ENCODE results near the gene ILDR2. TPM values are rescaled to one million over a fixed set of nuclear protein-coding genes. Genes with fewer than 3 reads are reported as not detected.

Gene ILDR2
- total and polyA plus RNA-seq, 9 of the 15 experiments (the other 6 are each of a cell fraction or from before 2014, with no cell fraction given) = 0.03 to 0.31 (median 0.18) TPM; not detected in 2

DNA sequence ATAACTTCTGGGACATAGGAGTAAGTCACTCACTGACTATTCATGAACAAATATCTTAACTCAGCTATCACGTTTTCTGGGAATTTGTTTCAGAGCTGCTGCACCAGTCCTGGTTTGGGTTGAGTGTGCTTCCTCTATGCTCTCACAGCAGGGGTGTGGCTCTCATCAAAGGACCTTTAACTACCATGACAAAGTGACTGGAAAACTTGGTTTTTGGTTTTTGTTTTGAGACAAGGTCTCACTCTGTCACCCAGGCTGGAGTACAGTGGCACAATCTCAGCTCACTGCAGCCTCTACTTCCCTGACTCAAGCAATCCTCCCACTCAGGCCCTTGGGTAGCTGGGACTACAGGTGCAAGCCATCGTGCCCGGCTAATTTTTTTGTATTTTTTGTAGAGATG, 4.1 kb downstream of the ILDR2 start:
- no TSS peak for BruUV-seq (replicated peaks)
- H3K9ac ChIP-seq (ENCODE audit: insufficient read depth in 1 of 2, low read depth in 2 of 2, low read length in 2 of 2) = no peak overlapping the region
- no peak overlapping the region for H3K27ac ChIP-seq (ENCODE audit: extremely low read depth, low read depth, low read length)
- no peak overlapping the region for H3K4me2 ChIP-seq (ENCODE audit: insufficient read depth, low read length)
- no peaks in the 10 kb centered on the region for H3K9me3 ChIP-seq (replicated peaks; ENCODE audit: control insufficient read depth, insufficient read depth, low read depth, low read length)
- in situ Hi-C loops (cut with MboI) = no loop called here
- intact Hi-C loops (cut with micrococcal nuclease) = no loop called here
- DNase-seq (ENCODE audit: extremely low read depth in 1 of 4, low spot score in 3 of 4) (no peak), FAIRE-seq (no peak), ATAC-seq (no peak)
- H3K9me1 ChIP-seq (ENCODE audit: control insufficient read depth, insufficient read depth, low read length) = no peaks in the 10 kb centered on the region
- POLR2A ChIA-PET = interaction anchor here (0.5 to 0.7 kb wide), 4 partner anchors 21 to 1273 kb away, joined by 3 to 4 read pairs (median 3); no protein-coding TSS in a partner anchor
- H3K4me1 ChIP-seq (replicated peaks in 1 of 2; ENCODE audit: control insufficient read depth in 2 of 2, insufficient read depth in 2 of 2, low read length in 2 of 2) = peaks cover 3 to 13% of the 10 kb centered on the region in 2 experiments; a peak in 3 of 5 replicates
- CTCF ChIA-PET (ENCODE audit: low intra/inter-chr PET ratio) = no interaction called here
- no peak overlapping the region for H2AFZ ChIP-seq (ENCODE audit: low read depth, low read length)
- 0% methylated on average over 3 of the region's 3 CpGs for WGBS (ENCODE audit: insufficient coverage, low coverage, missing lambda C conversion rate)
- H3K4me3 ChIP-seq = no peak overlapping the region
- no peaks in the 10 kb centered on the region for H3K36me3 ChIP-seq (ENCODE audit: control insufficient read depth, insufficient read depth, low read length)
- H3K27me3 ChIP-seq (ENCODE audit: control insufficient read depth in 2 of 2, insufficient read depth in 2 of 2, low read length in 2 of 2) = peaks cover 33 to 39% of the 10 kb centered on the region in 2 experiments
- no peaks in the 10 kb centered on the region for H3K79me2 ChIP-seq (ENCODE audit: control insufficient read depth, insufficient read depth, low read length)
- peaks cover 3% of the 10 kb centered on the region; the same call in 1 of the 2 replicates for H4K20me1 ChIP-seq (replicated peaks; ENCODE audit: control insufficient read depth, insufficient read depth, low read length)
- TF ChIP-seq MYC (IDR thresholded peaks at IDR 0.05; ENCODE audit: low read depth, low read length) (no peak), MYC (CRISPR knock-in tag; IDR thresholded peaks at IDR 0.05; ENCODE audit: borderline replicate concordance, low read depth) (no peak), BMI1 (IDR thresholded peaks at IDR 0.05; ENCODE audit: low read length) (no peak), ZNF174 (CRISPR knock-in tag; IDR thresholded peaks at IDR 0.05) (no peak), KLF16 (IDR thresholded peaks at IDR 0.05) (no peak), MECOM (CRISPR knock-in tag; IDR thresholded peaks at IDR 0.05) (no peak), EP400 (IDR thresholded peaks at IDR 0.05) (no peak), DLX4 (CRISPR knock-in tag; IDR thresholded peaks at IDR 0.05) (no peak)
- TF ChIP-seq, protein P1, sequence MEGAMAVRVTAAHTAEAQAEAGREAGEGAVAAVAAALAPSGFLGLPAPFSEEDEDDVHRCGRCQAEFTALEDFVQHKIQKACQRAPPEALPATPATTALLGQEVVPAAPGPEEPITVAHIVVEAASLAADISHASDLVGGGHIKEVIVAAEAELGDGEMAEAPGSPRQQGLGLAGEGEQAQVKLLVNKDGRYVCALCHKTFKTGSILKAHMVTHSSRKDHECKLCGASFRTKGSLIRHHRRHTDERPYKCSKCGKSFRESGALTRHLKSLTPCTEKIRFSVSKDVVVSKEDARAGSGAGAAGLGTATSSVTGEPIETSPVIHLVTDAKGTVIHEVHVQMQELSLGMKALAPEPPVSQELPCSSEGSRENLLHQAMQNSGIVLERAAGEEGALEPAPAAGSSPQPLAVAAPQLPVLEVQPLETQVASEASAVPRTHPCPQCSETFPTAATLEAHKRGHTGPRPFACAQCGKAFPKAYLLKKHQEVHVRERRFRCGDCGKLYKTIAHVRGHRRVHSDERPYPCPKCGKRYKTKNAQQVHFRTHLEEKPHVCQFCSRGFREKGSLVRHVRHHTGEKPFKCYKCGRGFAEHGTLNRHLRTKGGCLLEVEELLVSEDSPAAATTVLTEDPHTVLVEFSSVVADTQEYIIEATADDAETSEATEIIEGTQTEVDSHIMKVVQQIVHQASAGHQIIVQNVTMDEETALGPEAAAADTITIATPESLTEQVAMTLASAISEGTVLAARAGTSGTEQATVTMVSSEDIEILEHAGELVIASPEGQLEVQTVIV (CRISPR knock-in tag; IDR thresholded peaks at IDR 0.05; ENCODE audit: borderline replicate concordance) = no peak

Data from K562 (cell line).